Activated naive CD4-positive, alpha-beta T cell treated with anti-CD3 and anti-CD28 coated beads, Interleukin-2, amount 50 U/mL, for 16 hours (primary cell): ENCODE measurements around the gene FLT1.

ENCODE experiments used
- DNase-seq: peaks from one replicate; pipeline ENCODE4 v3.0.0-alpha.2; 2020

FLT1 gene

DNA sequence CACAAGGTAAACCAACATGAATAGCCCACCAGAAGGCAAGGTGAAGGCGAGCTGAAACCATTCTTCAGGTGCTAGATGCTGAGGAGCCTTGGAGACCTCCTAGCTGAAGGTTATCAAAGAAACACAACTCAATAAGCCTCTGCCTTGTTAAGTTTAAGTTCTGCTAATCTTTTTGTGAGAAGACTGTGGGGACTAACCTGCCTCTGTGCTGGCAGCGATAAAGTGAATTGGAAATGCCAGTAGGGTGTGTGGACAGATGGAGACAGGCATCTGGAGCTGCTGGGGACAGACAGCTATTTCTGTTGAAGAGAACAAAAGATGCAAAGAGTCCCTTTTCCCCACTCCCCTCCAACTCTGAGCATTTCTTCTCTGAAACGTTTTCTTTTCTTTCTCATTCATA lies 33.5 kb upstream of the FLT1 start:
- DNase-seq, result no peak

DNA sequence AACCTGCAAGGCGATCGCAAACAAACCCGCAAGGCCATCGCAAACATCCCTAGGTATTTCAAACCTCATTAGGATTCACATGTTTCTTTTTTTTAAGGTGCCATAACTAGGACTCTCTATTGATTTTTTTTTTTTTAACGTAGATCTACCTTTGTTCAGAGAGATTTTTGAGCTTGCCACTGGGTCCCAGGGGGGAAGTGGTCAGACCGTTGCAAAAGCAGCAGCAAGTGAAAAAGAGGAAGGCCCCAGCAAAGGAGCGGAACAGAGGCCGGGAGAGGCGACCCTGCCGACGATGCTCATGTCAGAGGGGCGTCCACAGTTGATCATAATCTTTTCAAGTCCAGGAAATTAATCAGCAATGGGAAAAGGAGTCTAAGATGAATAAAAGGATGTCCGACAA lies 32.7 kb upstream of the FLT1 start:
- no peak for DNase-seq

DNA sequence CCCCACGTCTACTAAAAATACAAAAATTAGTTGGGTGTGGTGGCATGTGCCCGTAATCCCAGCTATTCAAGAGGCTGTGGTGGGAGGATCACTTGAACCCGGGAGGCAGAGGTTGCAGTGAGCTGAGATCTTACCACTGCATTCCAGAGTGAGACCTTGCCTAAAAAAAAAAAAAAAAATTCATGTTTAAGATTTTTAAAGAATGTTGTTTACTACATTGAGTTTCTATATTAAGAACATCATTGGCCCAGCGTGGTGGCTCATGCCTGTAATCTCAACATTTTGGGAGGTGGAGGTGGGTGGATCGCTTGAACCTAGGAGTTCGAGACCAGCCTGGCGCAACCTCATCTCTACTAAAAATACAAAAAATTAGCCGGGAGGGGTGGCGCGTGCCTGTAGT lies 31.9 kb upstream of the FLT1 start:
- no peak for DNase-seq

DNA sequence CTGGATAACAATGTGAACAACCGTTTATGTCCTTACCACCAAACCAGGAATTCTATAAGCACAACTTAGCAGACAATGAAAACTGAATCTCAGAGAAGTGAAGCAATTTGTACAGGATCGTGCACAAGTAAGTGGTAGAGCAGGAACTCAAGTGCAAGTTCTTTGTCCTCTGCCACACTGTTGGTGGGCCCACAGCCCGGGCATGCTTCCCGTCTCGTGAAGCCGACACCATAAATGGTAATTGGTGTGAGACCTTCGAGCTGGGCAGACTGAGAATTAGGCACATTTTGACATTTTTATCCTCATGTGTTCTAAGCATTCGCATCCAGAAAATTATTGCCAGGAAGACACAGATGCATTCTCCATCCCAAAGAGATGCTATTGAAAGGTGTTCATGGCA lies 27.9 kb upstream of the FLT1 start:
- no peak for DNase-seq

DNA sequence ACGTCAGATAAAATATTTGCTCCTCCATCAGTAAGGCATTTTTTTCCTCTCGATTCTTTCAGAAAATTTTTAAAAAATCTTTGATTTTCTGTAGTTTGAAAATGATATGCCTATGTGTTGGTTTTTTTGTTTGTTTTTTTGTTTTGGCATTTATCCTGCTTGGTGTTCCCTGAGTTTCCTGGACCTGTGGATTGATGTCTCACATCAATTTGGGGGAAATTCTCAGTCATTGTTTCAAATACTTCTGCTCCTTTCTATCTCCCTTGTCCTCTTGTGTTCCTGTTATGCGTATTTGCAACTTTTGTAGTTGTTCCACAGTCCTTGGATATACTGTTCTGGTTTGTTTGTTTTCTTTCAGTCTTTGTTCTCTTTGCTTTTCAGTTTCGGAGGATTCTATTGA lies 18.8 kb upstream of the FLT1 start:
- no peak for DNase-seq

DNA sequence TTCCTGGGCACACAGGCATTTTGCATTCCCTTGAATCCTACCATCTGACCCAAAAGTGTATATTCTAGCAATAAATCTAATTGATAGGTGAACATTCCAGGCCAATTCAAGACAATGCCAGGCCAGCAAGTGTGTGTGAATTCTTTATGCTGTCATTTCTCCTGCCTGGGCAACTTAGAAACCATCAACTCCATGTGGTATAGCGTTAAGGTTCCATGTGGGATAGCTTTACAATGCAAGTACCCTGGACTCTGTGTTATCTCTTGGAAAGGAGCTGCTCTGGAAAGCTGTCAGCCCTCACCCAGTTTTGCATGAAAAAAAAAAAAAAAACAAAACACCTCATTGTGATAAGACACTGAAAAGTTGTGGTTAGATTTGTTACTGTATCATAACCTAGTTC lies 15.6 kb upstream of the FLT1 start:
- no peak for DNase-seq

DNA sequence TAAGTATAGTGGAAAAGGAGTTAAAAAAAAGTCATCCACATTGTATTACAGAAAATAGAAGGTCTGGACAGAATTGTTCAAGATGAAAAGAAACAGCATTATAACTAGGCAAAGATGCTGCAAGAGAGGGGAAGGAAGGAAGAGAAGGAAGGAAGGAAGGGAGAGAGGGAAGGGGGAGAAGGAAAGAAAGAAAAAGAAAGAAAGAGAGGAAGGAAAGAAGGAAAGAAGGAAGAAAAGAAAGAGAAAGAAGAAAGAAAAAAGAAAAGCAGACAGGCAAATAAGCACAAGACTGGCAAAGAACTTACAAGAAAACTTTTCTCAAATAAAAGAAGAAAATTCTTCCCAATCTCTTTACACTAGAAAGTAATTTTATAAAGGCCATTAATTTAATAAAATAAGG lies 15.1 kb upstream of the FLT1 start:
- no peak for DNase-seq

DNA sequence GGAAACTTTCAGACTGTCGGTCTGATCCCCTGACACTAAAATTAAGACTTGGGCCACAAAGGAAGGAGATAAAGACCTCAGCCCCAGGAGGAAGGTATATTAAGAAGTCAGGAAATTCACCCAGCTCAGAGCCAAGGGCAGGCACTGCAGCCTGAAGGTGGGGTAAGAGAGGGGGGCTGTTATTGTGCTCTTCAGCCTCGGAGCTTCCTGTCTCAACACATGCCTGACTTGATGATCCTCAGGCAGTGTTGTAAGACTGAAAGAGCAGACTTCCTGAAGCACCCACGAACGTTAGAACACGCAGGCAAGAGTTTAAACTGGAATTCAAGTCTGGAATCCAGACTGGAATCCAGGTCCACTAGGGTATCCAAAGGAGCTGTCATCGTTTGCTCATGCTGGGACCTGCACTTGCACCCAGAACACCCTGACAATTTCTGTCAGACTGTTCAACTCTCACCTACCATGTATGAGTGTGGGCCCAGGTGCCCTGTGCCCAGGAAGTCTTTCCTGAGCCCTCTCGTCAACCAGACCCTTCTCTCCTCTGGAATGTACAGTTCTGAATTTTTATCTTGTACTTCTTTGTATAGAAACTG lies 10.7 kb upstream of the FLT1 start:
- no peak for DNase-seq

DNA sequence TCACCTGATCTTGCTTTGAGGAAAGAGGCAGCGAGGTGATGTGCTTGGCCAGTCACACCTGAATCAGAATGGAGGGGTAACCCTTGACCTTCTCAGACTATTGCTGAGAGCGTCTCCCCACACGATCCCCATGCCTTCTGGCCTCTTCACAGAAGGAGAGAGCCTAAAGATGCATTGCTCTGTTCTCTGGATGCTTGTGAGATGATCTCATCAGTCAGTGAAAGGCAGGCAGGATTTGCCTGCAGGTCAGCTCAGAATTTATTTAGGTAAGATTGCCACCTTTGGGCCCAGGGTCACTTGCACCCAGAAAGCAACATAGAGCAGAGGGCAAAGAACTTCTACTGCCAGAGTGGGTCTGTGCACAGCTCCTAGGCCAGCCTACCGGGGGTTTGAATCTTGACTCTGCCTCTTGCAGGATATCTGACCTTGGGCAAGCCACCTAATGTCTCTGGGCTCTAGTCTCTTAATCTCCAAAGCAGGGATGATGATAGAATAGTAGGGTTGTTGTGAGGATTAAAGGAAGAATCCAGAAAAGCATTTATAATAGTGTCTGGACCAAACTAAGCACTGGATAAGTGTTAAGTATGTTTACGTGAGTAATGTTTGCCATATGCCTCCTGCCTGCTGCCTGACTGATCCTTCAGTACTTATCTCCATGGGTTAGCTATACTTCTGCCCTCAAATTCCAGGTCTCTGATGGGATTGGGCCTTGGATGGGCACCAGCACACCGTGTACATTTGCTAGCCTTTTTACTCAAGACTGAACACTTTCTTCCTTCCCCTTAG lies 8.4 kb upstream of the FLT1 start:
- no peak for DNase-seq

DNA sequence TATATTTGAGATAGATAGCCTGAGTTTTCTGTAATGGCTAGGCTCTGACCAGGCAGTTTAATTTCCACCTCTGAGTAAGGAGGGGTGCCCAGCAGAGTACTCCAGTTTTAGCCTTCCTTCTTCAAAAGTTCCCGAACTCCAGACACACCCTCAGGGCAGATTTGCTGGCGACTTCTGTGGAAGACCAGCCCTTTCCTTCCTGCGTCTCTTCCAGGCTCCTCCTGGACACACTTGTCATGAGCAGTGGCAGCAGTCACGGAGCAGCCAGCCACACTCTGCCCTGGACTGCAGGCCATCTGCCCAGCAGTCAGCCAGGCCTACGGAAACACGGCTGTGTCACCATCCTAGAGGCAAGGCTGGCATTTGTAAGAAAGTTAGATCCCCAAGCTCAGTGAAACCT lies 6.6 kb upstream of the FLT1 start:
- DNase-seq, result no peak

DNA sequence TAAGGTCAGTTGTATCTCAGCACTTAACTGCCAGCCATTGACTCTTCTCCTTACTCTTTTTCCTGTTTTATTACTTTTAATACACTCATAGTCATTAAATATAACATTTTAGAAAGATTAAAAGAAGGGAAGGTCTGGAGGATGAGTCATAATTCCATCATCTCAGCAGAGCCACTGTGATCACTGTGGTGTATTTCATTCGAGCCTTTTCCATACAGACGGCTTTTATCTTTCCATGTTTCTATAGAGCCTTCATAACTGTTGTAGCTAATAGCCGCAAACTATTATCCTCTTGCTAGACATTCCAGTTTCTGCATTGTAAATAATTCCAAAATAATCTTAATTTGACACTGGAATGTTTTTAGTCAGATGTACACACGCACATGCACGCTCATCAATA lies 4.7 kb upstream of the FLT1 start:
- no peak for DNase-seq

DNA sequence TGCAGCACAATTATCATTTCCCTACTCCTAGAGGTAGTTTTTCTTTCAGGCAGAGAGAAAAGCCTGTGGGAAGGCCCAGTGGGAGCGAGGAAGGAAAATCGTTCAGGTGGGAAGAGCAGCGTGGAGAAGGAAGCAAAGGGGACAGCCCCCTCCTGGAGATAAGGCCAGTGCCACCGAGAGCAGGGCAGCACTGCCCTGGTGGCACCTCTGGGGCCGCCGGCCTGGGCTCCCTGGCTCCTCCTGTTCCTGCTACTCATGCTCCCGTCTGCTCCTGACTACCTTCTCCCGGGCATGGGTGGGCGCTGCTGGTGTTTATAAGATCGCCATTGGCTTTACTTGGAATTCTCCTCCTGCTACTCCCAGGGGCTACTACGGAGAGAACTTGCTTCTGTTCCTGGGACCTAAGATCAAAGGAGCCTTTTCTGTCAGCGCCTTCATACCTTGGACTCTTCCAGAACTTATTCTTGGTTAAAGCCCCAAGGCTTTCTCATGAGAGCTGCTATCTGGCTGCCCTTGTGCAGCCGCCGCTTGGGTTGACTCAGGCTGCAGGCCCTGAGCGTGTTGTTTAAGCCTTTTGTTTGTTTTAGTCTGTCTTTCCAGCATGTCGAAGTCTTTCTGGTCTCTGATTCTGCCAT lies 3.7 kb upstream of the FLT1 start:
- DNase-seq, result no peak

DNA sequence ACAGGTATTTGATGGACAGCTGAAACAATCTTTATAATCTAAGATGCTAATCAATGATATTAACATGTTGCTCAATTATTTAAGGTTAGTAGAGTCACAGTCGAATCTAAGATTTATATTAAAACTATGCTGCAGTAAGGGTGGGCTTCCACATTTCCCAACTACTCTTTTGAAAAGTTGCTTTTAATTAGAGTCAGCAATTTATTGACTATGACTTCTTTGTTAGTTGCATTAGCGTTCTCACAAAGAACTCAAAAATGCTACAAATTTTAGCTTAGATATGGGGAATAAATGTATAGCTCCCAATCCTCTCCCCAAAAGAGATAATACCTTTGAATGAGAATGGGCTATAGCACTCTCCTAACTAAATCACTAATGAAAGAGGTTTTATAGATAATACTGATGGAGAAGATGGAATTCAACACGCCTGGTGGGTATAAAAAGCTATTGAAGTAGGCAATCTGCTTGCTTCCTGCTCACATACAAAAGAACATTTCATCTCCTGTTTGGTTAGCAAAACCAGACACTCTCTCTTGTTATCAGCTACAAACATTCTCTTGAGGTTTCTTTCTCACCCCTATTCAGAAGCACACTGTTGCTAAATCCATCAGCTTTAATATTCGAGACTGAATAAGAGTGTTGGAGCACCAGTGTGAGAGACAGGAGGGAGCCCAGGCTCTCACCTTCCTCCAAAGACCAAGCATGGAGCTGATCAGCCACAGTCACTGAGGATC lies 2.4 kb upstream of the FLT1 start:
- DNase-seq, result no peak

DNA sequence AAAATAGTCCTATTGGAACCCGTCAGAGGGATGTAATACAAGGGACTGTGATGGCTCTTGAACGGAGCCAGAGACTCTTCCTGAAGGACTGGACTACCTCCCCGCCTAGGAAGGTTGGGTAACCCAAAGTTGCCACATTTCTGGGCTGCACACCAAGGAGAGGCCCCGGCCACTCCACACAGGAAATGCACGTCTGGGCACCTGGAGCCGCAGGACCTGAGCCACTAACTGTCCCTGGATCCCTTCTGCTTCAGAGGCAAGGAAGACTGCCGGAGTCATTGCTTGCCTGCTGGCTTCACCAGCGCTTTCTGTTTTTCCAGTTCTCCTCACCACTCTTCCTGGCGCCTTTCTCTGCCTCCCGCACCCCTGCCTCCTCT lies 1.2 kb upstream of the FLT1 start:
- DNase-seq, result no peak

DNA sequence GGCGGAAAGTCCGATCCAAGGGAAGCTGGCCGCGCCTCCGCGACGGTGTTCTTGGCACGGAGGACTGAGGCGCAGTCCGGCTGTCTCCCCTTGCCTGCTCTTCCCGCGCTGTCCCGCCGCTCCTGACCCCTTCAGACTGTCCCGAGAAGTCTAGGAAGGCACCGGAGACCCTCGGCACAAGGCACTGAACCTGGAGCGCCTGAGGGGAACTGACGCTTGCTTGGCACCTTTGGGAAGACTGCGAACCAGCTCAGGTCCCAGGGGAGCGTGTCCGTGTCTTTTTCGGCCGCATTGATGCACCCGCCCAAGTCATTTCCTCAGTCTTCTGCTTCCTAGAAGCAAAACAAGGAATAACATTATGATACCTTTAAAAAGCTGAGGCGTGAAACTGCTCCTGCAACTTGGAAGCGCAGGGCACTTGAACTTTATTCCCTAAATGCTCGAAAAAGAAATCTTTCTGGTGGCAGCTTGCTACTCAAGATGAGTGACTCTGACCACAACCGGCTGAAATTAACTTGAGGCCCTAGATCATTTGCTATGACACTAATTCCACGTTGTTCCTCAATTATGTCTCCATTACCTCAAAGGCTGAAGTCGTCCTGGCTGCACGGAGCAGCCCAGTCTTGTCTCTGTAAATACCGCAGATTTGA lies 735 bp upstream of the FLT1 start:
- DNase-seq, result no peak

DNA sequence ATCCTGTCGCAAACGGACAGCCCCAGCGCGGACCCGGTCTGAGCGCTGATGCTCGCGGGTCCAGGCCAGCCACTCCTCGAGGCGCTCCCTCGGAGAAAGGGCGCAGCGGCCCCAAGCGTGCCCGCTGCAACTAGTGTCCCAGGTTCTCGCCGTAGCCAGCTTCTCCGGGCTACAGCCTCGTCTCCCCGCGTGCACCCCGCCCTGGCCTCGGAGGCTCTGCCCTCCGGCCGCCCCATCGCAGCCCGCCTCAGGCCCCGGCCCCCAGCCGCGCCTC lies 487 bp downstream of the FLT1 start:
- DNase-seq, result no peak

DNA sequence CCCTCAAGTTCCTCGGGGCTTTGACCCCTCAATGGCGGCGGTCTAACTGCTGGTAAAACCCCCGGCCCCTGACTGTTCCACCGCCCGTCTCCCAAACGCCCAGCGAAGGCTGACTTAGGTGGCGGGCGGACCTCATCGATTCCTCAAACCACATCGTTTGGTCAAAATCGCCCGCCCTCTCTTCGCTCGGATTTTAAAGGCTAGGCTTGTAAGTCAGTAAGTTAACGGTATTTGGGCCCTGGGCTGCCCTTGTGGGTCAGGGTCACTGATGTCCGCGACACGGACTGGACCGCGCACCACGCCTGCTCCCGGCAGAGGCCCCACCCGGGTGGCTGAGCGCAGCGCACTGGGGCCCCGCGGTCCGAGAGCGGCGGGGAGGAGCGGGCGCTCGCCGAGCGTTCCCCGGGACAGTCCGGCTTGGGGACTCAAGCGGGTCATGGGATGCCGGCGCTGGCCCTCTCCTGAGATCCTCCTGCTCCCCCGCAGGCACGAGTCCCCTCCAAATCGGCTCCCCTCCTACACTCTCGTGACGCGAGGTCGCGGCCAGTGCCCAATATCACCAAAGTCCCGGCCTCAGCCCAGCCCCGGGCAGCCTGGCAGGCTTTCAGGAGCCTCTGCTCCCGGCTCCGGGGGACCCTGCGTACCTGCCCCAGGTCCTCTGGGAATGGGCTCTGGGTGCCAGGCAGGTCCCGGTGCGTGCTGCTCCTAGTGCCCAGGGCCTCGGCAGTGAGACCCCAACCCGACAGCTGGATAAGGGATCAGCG lies 1.0 kb downstream of the FLT1 start:
- DNase-seq, result no peak

DNA sequence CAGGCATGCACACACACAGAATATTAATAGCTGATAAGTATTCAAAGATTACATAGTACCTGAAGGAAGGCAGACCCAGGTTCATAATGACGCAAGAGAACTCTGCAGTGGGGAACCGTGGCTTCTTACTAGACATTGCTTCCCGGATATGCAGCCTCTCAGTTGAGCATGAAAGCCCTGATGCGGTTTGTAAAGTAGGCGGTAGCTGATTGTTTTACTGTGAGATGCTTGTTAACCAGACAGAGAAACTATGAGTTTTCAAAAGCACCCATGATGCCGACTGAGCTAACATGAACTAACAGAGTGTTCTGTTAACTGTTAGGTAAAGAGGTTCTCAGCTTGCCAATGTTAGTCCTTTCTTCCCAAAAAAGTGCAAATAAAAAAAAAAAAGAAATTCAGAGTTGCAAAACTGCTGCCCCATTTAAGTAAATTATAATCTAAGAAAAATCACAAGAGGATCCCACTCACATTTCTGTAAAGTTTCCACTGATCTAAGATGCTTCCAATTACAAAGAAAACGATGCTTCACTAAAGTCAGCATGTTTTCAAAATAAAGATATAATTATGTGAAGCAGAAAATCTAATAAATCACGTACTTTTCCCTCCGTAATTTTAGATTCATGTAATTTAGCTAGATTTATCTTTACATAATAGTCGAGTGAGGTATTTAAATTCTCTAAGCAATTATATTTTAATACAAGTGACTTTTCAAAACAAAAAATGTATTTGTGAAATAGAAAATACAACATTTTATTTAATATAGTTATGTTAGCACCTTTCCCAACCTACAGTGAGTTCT lies 2.2 kb downstream of the FLT1 start:
- peak; percentile 34 for DNase-seq

DNA sequence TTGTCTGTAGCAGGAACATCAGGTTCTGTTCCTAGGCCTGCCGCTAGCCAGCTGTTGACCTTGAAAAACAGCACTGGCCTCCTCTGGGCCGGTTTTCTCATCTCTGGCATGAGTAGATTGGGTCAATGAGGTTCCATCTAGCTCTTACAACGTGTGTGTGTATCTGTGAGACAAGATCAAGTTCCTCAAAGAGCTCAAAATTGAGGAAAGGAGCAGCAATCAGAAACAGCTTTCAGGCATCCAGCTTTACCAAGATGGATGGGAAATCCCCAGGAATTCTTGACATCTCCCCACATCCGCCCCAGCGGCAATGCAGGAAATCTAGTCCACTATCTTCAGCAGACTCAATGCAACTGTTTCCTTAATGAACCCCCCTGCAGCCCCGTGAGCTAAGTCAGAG lies 4.9 kb downstream of the FLT1 start:
- no peak for DNase-seq

DNA sequence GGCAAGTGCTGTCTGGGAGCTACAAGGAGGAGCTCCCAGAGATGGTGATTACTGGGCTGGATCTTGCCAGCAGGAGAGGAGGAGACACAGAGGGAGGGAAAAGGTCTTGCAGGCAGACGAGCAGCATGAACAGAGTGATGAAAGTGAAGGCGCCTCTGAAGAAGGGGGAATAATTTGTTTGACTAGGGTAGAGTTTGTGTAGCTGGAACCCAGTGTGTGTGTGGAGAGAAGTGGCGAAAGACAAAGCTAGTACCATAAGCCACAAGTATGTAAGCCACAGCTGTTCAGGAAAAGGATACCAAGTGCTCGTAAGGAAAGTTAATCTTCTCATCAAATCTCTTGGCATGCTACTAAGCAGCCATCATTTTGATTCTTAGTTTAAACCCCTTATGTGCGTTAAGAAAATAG lies 5.4 kb downstream of the FLT1 start:
- no peak for DNase-seq

DNA sequence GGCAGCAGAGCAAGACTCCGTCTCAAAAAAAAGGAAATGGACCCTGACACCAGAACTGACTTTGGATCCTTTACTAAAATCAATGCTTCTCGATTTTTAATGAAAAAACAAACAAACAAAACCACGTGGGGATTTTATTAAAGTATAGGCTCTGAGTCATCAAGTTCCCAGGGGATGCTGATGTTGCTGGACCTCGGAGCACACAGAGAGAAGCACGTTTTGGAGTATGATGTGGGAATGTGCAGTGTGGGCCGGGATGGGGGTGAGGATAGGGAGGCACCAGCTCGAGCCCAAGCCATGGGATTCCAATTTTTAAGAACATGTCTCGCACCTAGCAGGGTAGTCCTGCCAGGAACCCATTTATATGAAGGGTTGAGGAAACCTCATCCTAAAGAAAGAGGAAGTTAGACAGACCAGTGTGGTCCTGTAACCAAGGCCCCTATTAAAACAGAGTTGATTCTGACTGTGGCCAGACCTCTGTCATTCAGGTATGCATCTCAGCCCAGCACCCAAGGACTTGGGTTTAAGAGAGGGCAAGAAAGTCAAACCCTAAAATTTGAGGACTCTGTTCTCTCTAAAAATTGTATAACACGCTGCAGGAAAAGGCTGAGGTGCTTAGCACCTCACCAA lies 6.4 kb downstream of the FLT1 start:
- DNase-seq, result no peak
